Activated CD4-positive, alpha-beta T cell treated with anti-CD3 and anti-CD28 coated beads, Interleukin-10, Interleukin-2, amounts not matched to agents 100 ng/mL and 50 ng/mL, durations not matched to agents 16 hours and 8 hours (primary cell): ENCODE results near the gene PDSS1.
"Not testable (repeated sequence)": the region's sequence is repeated elsewhere in the genome, so short reads cannot be mapped to it uniquely, and the experiment has no call there.

ENCODE experiments used
- DNase-seq: peaks from one replicate; pipeline ENCODE4 v3.0.0-alpha.2; 2020

The PDSS1 gene

GRCh38 chr10:26697163-26697921, at the start of gene PDSS1:
PDSS1 (plus strand) TSS chr10:26697701; CDS start chr10:26697712, 11 bp downstream.
- peak; percentile 79 for DNase-seq

- not testable (repeated sequence) for DNase-seq
These were observed 49.3 kb upstream of the PDSS1 start for GRCh38 chr10:26648245-26648636.

DNA sequence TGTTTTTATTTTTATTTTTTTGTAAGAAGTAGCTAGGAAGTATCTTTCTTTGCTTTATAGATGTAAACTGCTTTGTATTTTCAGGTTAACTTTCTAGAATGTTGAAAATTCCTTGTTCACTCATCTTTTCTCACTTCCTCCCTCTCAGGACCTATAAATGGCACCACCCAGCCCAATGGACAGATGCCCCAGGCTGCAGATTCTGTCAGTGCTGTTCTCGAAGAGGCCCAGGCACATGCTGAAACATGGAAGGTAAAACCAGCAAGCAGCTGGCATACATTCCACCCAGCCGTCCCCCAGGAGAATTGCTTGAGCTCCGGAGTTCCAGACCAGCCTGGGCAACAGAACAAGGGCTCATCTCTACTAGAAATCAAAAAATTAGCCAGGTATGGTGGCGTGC, 47.1 kb upstream of the PDSS1 start:
- DNase-seq: no peak

GRCh38 chr10:26651476-26651875, 46.0 kb upstream of the PDSS1 start:
- DNase-seq: not testable (repeated sequence)

- DNase-seq: no peak
These were observed 44.5 kb upstream of the PDSS1 start for GRCh38 chr10:26653004-26653403.

DNA sequence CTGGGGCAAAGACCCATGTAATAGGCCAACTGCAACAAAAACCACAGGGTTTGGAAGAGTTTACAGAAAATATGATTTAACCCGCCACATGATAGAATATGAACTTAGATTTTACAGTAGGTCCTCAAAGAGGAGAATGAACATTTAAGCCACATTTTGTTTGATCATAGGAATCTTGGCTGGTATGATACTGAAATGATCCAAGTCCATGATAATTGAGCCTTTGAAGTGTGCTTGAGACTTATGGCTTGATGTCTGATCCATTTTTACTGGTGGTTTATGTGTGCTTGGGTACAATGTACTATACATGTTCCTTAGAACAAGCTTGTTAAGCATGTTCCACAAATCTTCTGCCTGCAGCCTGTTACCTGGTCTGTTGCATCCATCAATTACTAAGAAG, 41.8 kb upstream of the PDSS1 start:
- DNase-seq: no peak

- no peak for DNase-seq
These were observed 34.6 kb upstream of the PDSS1 start for GRCh38 chr10:26662864-26663263.

DNA sequence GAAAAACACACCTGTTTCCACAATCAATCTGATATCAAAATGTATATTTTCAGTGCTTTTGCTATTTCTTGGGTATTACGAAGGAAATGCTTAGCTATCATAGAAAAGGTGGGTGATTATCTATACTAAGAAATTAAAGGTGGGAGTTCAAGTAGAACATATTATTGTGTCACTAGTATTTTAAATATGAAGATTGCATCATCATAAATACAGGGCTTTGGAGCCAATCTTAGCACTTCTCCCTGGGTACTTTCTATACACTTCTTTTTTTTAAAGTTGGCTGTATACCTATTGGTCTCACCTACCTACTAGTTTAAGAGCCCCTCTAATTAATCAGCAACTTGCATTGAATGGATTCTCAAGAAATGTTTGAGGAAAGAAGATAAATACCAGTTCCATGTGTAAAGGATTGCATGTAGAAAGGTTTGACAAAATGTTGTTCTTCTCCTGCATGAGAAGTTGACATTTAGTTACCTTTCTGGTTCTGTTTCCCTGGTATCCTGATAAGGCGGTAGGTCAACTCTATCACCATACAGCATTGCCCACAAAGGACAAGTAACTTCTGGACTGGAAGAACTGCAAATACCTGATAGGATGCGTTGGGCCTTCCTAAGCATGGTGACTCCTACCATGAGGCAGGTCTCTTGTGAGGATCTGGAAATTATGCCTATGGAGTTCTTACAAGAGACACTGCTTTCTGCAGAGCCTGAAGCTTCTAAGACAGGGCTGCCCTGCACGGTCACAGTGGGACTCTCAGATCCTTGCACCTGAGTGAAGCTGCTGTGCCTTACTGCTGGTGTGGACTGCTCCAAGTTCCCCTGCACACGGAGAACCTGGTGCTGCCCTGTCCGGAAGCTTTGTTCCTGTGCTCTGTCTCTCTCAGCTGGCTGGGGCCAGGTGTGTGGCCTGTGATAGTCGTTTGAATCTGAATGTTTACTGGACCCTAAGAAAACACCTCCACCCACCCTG, 32.1 kb upstream of the PDSS1 start:
- no peak for DNase-seq

- no peak for DNase-seq
These were observed 21.6 kb upstream of the PDSS1 start for GRCh38 chr10:26675873-26676257.

GRCh38 chr10:26679588-26679987, 17.9 kb upstream of the PDSS1 start:
- DNase-seq: no peak

DNA sequence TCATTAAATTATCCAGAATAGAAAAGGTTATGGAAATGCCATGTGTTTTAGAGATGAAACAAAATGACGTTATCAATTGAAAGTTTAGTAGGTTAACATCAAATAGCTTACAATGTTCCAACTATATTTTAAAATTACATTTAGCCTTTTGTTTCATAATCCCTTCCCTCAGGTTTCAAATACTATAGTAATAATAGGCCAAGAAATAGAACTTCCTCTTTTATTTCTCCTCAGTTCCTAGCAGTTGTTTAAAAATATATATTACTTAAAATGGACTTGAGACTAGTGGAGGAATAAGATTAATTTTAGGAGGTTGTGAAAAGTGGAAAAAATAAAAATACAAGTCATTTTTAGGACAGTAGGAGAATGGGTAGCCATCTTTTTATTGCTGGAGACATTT, 16.4 kb upstream of the PDSS1 start:
- DNase-seq: no peak

GRCh38 chr10:26681971-26682370, 15.5 kb upstream of the PDSS1 start:
- not testable (repeated sequence) for DNase-seq

DNA sequence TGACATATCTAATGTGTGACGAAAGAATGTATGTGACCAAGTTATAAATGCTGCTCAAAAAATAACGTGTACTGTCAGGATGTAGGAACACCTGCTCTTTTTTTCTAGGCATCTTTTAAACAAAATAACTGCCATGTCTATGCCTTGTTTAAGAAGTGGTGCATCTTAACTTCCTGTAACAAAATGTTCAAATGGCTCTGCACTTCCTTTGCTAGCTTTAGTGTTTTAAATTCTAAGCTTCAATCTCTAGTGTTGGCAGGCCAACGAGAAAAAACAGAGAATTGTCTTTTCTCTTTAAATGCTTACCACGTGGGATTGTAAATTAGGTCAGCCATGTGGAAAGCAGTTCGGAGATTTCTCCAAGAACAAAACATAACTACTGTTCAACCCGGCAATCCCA, 14.6 kb upstream of the PDSS1 start:
- no peak for DNase-seq

GRCh38 chr10:26684667-26685264, 12.7 kb upstream of the PDSS1 start:
- DNase-seq: peak; percentile 64

- DNase-seq: no peak
These were observed 12.1 kb upstream of the PDSS1 start for GRCh38 chr10:26685441-26685840.

DNA sequence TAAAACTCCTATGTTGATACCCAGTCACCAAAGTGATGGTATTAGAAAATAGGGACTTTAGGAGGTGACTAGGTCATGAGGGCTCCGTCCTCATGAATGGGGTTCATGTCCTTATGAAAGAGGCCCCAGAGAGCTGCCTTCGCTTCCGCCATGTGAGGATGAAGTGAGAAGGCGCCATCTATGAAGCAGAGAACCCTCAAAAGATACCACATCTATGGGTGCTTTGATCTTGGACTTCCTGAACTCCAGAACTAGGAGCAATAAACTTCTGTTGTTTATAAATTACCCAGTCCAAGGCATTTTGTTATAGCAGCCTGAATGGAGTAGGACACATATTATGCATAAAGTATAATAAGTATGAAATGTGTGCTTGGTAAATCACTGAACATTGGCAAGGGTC, 8.1 kb upstream of the PDSS1 start:
- no peak for DNase-seq

GRCh38 chr10:26690731-26691475, 6.6 kb upstream of the PDSS1 start:
- no peak for DNase-seq

- not testable (repeated sequence) for DNase-seq
These were observed 3.0 kb upstream of the PDSS1 start for GRCh38 chr10:26694536-26694935.

GRCh38 chr10:26696786-26697162, 727 bp upstream of the PDSS1 start:
- DNase-seq: no peak

DNA sequence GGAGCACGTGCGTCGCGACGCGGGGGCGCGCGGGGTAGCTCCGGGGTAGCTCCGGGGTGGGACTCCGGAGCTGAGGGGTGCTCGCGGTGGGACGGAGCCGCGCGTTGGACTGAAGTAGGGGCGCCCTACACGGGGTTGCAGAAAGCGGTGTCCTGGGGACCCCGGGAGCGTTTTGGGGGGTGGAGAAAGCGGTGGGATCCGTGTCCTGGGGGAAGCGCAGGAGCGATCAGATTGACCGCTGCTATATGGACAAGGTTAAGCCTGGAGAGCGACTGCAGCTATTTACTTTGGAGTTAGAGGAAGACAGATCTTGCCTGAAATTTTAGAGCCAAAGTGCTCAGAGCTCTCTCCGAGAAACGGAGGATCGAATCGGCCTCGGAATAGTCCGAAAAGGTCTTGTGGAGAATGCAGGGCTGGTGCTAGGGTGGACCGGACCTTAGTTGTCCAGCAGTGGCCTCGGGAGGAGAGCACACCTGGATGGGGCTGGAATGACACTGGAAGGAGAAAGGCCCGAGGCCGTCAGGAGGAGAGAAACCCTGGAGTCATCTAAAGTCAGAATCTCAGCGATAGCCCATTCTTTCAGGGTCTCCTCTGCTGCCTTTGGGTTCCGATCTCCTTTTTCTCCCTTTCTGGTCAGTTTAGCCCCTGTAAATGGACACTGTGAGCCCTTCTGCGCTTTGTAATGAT, 564 bp downstream of the PDSS1 start:
- no peak for DNase-seq

GRCh38 chr10:26698909-26699308, 1.4 kb downstream of the PDSS1 start:
- DNase-seq: no peak

GRCh38 chr10:26699631-26700030, 2.1 kb downstream of the PDSS1 start:
- no peak for DNase-seq
